GM12878 (cell line): ENCODE measurements around the gene SLC29A1. TPM values are rescaled to one million over a fixed set of nuclear protein-coding genes. Genes with fewer than 3 reads are reported as not detected.

Experiments used
- ATAC-seq: fragments of 200-7000 bp; cut with Tn5 transposase; 3 replicates; pipeline ENCODE4 v1.9.1; 2020; ENCODE audit warnings: mild to moderate bottlenecking, moderate library complexity
- BruUV-seq: library from RNA; stranded (reverse); fragments of 400-500 nt; replicated peaks from 2 replicates; lab custom pipeline; 2021; lab: Mats Ljungman, UMichigan
- CTCF ChIA-PET: fragments of 300-600 bp; sonication (Branson Sonifier 250); formaldehyde crosslinking; extraction: SDS; loops from one replicate; lab custom pipeline; 2021; ENCODE audit warnings: inconsistent platforms; lab: Yijun Ruan, JAX
- POLR2A ChIA-PET: fragments of 350-600 bp; formaldehyde crosslinking; extraction: SDS; loops from one replicate; lab custom pipeline; 2021; ENCODE audit warnings: inconsistent platforms; lab: Charles Lee
- RAD21 ChIA-PET: fragments of 300-600 bp; sonication (Branson Sonifier 250); formaldehyde crosslinking; loops from one replicate; lab custom pipeline; 2023; ENCODE audit warnings: antibody characterized with exemption; ENCODE audit not compliant: unreplicated experiment; lab: Charles Lee
- SMC1A ChIA-PET: fragments of 300-600 bp; sonication (Branson Sonifier 250); formaldehyde crosslinking; loops from one replicate; lab custom pipeline; 2023; ENCODE audit not compliant: unreplicated experiment, uncharacterized antibody; lab: Charles Lee
- DNase-seq: peaks from one replicate; pipeline ENCODE4 v3.0.0-alpha.2; 2011; ENCODE audit warnings: low read depth, low spot score
- FAIRE-seq: peaks from 3 replicates; lab custom pipeline; 2011; peaks lifted over from hg19 to GRCh38; lab: Jason Lieb, UNC
- H2AFZ ChIP-seq: 2 replicates; pipeline ENCODE4 v1.6.0; 2011; ENCODE audit warnings: low read depth, low read length, control low read depth; ENCODE audit not compliant: control insufficient read depth
- H3K27ac ChIP-seq: 2 replicates; pipeline ENCODE4 v1.5.1; 2011; ENCODE audit warnings: control low read depth; ENCODE audit not compliant: control insufficient read depth, insufficient read depth
- H3K27me3 ChIP-seq, 2 experiments: replicated peaks in 1 of 2; 2 replicates each; pipeline versions ENCODE4 v1.6.0 to v1.6.1; 2011; ENCODE audit warnings: low read length in 1 of 2; ENCODE audit not compliant: control insufficient read depth in 2 of 2, insufficient read depth in 2 of 2
- H3K36me3 ChIP-seq, 2 experiments: 2 replicates each; pipeline ENCODE4 v1.5.1; 2011; ENCODE audit warnings: low read length in 1 of 2; ENCODE audit not compliant: control insufficient read depth in 2 of 2, insufficient read depth in 2 of 2
- H3K4me1 ChIP-seq: 2 replicates; pipeline ENCODE4 v1.6.1; 2011; ENCODE audit warnings: mild to moderate bottlenecking, low read length, moderate library complexity, mixed read lengths; ENCODE audit not compliant: control insufficient read depth, insufficient read depth
- H3K4me2 ChIP-seq: 2 replicates; pipeline ENCODE4 v1.6.0; 2011; ENCODE audit warnings: control low read depth; ENCODE audit not compliant: control insufficient read depth, insufficient read depth
- H3K4me3 ChIP-seq: fragments of 200-600 bp; sonication (generic); 2 replicates; pipeline ENCODE4 v1.5.1; 2016
- H3K79me2 ChIP-seq: 2 replicates; pipeline ENCODE4 v1.6.0; 2011; ENCODE audit warnings: low read length; ENCODE audit not compliant: control insufficient read depth, insufficient read depth
- H3K9ac ChIP-seq: 2 replicates; pipeline ENCODE4 v1.8.0; 2011; ENCODE audit warnings: low read length, control low read depth, mixed read lengths; ENCODE audit not compliant: control insufficient read depth, insufficient read depth
- H3K9me3 ChIP-seq: replicated peaks from 3 replicates; pipeline ENCODE4 v1.5.1; 2011; ENCODE audit warnings: mild to moderate bottlenecking, low read length; ENCODE audit not compliant: control insufficient read depth, insufficient read depth
- H4K20me1 ChIP-seq: 2 replicates; pipeline ENCODE4 v1.6.0; 2011; ENCODE audit not compliant: control insufficient read depth, insufficient read depth
- ATF3 ChIP-seq: IDR thresholded peaks from 2 replicates; pipeline ENCODE4 v1.6.1; 2011; ENCODE audit warnings: low read depth, mild to moderate bottlenecking, low read length, moderate library complexity, borderline replicate concordance; ENCODE audit errors: extremely low read depth
- CHD4 ChIP-seq: fragments of 200-600 bp; sonication (generic); IDR thresholded peaks from 2 replicates; pipeline ENCODE4 v1.6.1; 2016; ENCODE audit warnings: mild to moderate bottlenecking
- EP300 ChIP-seq, 2 experiments: fragments of 150-350 bp in 1 of 2; IDR thresholded peaks; 2 replicates each; pipeline ENCODE4 v1.6.1; 2011 to 2012; ENCODE audit warnings: low read depth in 2 of 2, low read length in 2 of 2, borderline replicate concordance in 1 of 2, improper control_type of control experiment in 1 of 2, inconsistent platforms in 1 of 2; ENCODE audit not compliant: control insufficient read depth in 1 of 2
- IKZF2 ChIP-seq, 2 experiments: fragments of 450-650 bp; IDR thresholded peaks; 2 replicates each; pipeline ENCODE4 v1.6.1; 2017; ENCODE audit warnings: mild to moderate bottlenecking in 2 of 2, moderate library complexity in 2 of 2
- SMC3 ChIP-seq: IDR thresholded peaks from 2 replicates; pipeline ENCODE4 v1.6.1; 2011; ENCODE audit warnings: low read length, improper control_type of control experiment, borderline replicate concordance
- TCF3 ChIP-seq: IDR thresholded peaks from 2 replicates; pipeline ENCODE4 v1.6.1; 2012; ENCODE audit warnings: low read depth, mild to moderate bottlenecking, low read length, borderline replicate concordance; ENCODE audit not compliant: insufficient read depth
- YY1 ChIP-seq: IDR thresholded peaks from 2 replicates; pipeline ENCODE4 v1.6.1; 2011; ENCODE audit warnings: low read depth, mild to moderate bottlenecking, low read length
- ZNF622 ChIP-seq: fragments of 450-650 bp; IDR thresholded peaks from 2 replicates; pipeline ENCODE4 v1.6.1; 2017; ENCODE audit warnings: mild to moderate bottlenecking, inconsistent platforms
- WGBS: methylation state at CpG from one replicate; pipeline ENCODE4 v1.1.6; 2016; ENCODE audit warnings: low lambda C conversion rate; ENCODE audit not compliant: insufficient replicate concordance, insufficient coverage; ENCODE audit errors: missing lambda C conversion rate; 5-methylcytosine and 5-hydroxymethylcytosine counted together
- in situ Hi-C: fragments of 300-500 bp; cut with MboI; formaldehyde crosslinking; loops from 9 replicates; pipeline ENCODE4 v1.14.3; 2018; ENCODE audit warnings: mixed read lengths
- intact Hi-C: fragments of 100-400 bp; cut with micrococcal nuclease; formaldehyde crosslinking; loops from one replicate; pipeline ENCODE4 v1.14.2; 2022; ENCODE audit not compliant: unreplicated experiment
- polyA plus RNA-seq, 11 experiments: library from polyadenylated mRNA; depleted of rRNA in 4 of 11; unstranded in 6 of 11; stranded (reverse) in 5 of 11; fragments of >200 nt; fragmentation: Nextera tagmentation in 4 of 11; fragmentation: Illumina TruSeq in 1 of 11; extraction: Ambion mirVana in 4 of 11; extraction: Trizol in 1 of 11; gene quantifications; 1 replicate in 1 of 11; 2 replicates in 10 of 11; pipeline versions ENCODE4 v1.2.1 to v1.2.3, GENCODE V29; 2011 to 2016; ENCODE audit warnings: inconsistent platforms in 2 of 11, missing spikeins in 2 of 11, low read depth in 1 of 11
- total RNA-seq, 4 experiments: library from RNA; depleted of rRNA in 3 of 4; stranded (reverse); fragments of >200 nt in 3 of 4; fragmentation: Illumina TruSeq in 1 of 4; extraction: Trizol in 1 of 4; gene quantifications; 2 replicates each; pipeline versions ENCODE4 v1.2.1 to v1.2.3, GENCODE V29; 2013 to 2021

Gene SLC29A1
- total and polyA plus RNA-seq, 10 of the 15 experiments (the other 5 are each of a cell fraction or from before 2014, with no cell fraction given): 10.0 to 132 (median 93.4) TPM

DNA sequence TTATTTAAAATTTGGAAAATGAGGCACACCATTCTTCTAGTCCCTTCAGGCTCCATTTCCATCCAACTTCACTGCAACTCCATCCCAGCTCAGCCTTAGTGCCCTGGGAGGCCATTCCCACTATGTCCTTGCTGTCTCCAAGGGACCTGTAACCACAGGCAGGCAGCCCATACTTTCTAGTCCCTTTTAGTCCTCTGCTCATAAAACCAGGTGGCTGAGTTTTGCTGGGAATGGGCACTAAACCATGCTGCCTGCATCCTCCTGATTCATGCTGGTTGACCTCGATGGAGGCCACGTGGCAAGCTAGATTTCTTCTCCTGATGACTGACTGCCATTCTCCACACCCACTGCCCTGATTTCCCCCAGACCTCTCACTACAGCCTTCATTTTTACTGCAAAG, 34.1 kb upstream of the SLC29A1 start:
- no peak overlapping the region for H3K9ac ChIP-seq
- intact Hi-C loops: no loop called here
- no peak overlapping the region for H3K4me2 ChIP-seq
- no peaks in the 10 kb centered on the region for H3K79me2 ChIP-seq
- FAIRE-seq (no peak), ATAC-seq (no peak)
- H3K9me3 ChIP-seq: no peaks in the 10 kb centered on the region
- CTCF ChIA-PET: interaction anchor here (1.2 to 2.6 kb wide), 4 partner anchors 32 to 64 kb away, joined by 3 to 11 read pairs (median 7); no protein-coding TSS in a partner anchor
- in situ Hi-C loops: no loop called here
- RAD21 ChIA-PET: interaction anchor here (0.7 to 1.4 kb wide), 6 partner anchors 13 to 86 kb away, joined by 3 to 7 read pairs (median 4); partner anchors contain the start of gene SLC29A1
- no peaks in the 10 kb centered on the region for H3K27me3 ChIP-seq
- H2AFZ ChIP-seq: no peak overlapping the region
- H3K4me3 ChIP-seq: no peak overlapping the region
- no peaks in the 10 kb centered on the region for H4K20me1 ChIP-seq
- SMC1A ChIA-PET: interaction anchor here (1.4 to 2.6 kb wide), 5 partner anchors 12 to 33 kb away, joined by 3 to 11 read pairs (median 7); no protein-coding TSS in a partner anchor
- TF ChIP-seq ATF3 (no peak), ZNF622 (no peak), EP300 (IDR thresholded peaks at IDR 0.05; ENCODE audit: borderline replicate concordance in 1 of 2, control insufficient read depth in 1 of 2, low read depth in 2 of 2, low read length in 2 of 2) (no peak), IKZF2 (IDR thresholded peaks at IDR 0.05) (no peak), TCF3 (no peak), CHD4 (no peak), SMC3 (no peak), YY1 (no peak)
- TF ChIP-seq, all 136 proteins: peak for 0
- Histone ChIP-seq H3K4me1 (peaks cover 12% of the 10 kb centered on the region), H3K36me3 (no peaks in the 10 kb centered on the region), H3K27ac (no peak overlapping the region)
- no TSS peak for BruUV-seq
- DNase-seq: no peak
- WGBS: 45% methylated on average over 2 of the region's 2 CpGs
- POLR2A ChIA-PET: interaction anchor here (1.4 to 1.5 kb wide), 2 partner anchors 11 to 30 kb away, joined by 8 to 15 read pairs; no protein-coding TSS in a partner anchor
